Smooth muscle cell (in vitro differentiated cells): ENCODE measurements around the gene POU3F2. TPM values are rescaled to one million over a fixed set of nuclear protein-coding genes. Genes with fewer than 3 reads are reported as not detected.

Experiments
- DNase-seq: peaks from one replicate; lab custom pipeline; 2025; ENCODE audit not compliant: unreplicated experiment; lab: John Stamatoyannopoulos, UW
- H2AFZ ChIP-seq: fragments of 200-600 bp; sonication (generic); 2 replicates; pipeline ENCODE4 v1.6.0; 2016; ENCODE audit warnings: antibody characterized with exemption, low read depth, mild to moderate bottlenecking
- H3F3A ChIP-seq: fragments of 200-600 bp; sonication (generic); 2 replicates; pipeline ENCODE4 v1.6.0; 2017; ENCODE audit warnings: antibody characterized with exemption, low read depth
- H3K27ac ChIP-seq: fragments of 200-600 bp; sonication (generic); 2 replicates; pipeline ENCODE4 v1.5.1; 2016; ENCODE audit warnings: low read depth, mild to moderate bottlenecking
- H3K27me3 ChIP-seq: fragments of 200-600 bp; sonication (generic); 2 replicates; pipeline ENCODE4 v1.6.1; 2016; ENCODE audit warnings: low read depth, mild to moderate bottlenecking
- H3K36me3 ChIP-seq: fragments of 200-600 bp; sonication (generic); 2 replicates; pipeline ENCODE4 v1.5.1; 2016; ENCODE audit warnings: low read depth
- H3K4me1 ChIP-seq: fragments of 200-600 bp; sonication (generic); 2 replicates; pipeline ENCODE4 v1.5.1; 2016; ENCODE audit warnings: low read depth
- H3K4me2 ChIP-seq: fragments of 200-600 bp; sonication (generic); 2 replicates; pipeline ENCODE4 v1.6.0; 2016; ENCODE audit warnings: mild to moderate bottlenecking
- H3K4me3 ChIP-seq: fragments of 200-600 bp; sonication (generic); 2 replicates; pipeline ENCODE4 v1.5.1; 2016; ENCODE audit warnings: mild to moderate bottlenecking
- H3K79me2 ChIP-seq: fragments of 200-600 bp; sonication (generic); 2 replicates; pipeline ENCODE4 v1.6.0; 2016; ENCODE audit warnings: low read depth, mild to moderate bottlenecking
- H3K9ac ChIP-seq: fragments of 200-600 bp; sonication (generic); 2 replicates; pipeline ENCODE4 v1.6.0; 2016; ENCODE audit warnings: low read depth
- H3K9me3 ChIP-seq: fragments of 200-600 bp; sonication (generic); replicated peaks from 2 replicates; pipeline ENCODE4 v1.5.1; 2016; ENCODE audit warnings: low read depth
- H4K20me1 ChIP-seq: fragments of 200-600 bp; sonication (generic); 2 replicates; pipeline ENCODE4 v1.6.0; 2016; ENCODE audit warnings: low read depth
- WGBS: methylation state at CpG from one replicate; pipeline ENCODE4 v1.1.7; 2016; ENCODE audit warnings: low lambda C conversion rate; 5-methylcytosine and 5-hydroxymethylcytosine counted together
- polyA plus RNA-seq: library from polyadenylated mRNA; unstranded; fragments of >200 nt; fragmentation: Nextera tagmentation; extraction: Ambion mirVana; gene quantifications from 2 replicates; pipeline ENCODE4 v1.2.1, GENCODE V29; 2016
- total RNA-seq: library from RNA; depleted of rRNA; stranded (reverse); fragments of >200 nt; gene quantifications from 2 replicates; pipeline ENCODE4 v1.2.3, GENCODE V29; 2014
- TF ChIP-seq, protein P1 (sequence below): fragments of 200-600 bp; sonication (generic); IDR thresholded peaks from 2 replicates; pipeline ENCODE4 v1.5.1; 2017; ENCODE audit warnings: borderline replicate concordance, mild to moderate bottlenecking, antibody characterized with exemption; ENCODE audit not compliant: insufficient read depth, poor library complexity, severe bottlenecking

Gene POU3F2
- total and polyA plus RNA-seq, 2 experiments from 2014 or later, result not detected

DNA sequence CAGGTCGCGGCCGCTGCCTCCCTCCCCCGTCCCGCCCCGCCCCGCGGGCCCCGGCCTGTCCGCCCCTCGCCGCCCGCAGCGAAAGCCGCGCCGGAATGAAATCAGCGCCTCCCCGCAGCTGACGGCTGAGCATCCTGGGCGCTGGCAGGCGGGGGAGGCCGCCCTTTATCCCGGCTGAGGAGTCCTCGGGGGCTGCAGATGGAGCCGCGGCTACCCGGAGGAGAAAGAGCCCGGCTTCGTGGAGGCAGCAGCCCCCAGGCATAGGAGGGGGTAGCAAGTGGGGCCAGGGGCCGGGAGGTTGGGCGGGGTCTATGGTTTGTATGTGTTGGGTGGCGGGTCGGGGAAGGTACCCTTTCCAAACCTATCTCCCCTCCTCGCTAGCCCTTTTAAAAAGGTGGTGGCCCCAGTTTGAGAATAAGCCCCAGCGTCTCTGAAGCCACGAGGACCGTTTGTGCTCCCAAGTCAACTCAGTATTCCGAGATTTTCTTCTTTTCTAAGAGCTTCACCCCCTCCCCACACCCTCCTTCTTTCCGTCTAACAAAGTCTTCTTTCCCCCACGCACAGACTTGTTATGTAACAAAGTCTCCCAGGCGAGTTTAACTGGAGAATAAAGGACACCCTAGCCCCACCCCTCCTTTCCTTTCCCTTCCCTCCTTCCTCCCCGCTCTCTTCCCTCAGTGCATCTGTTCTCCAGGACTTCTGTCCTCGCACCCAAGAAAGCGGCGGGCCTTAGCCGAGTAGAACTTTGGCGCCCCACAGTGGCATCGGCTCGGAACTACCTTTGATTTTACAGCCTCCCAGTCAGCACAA lies 11.0 kb downstream of the POU3F2 start:
- no peaks in the 10 kb centered on the region for H3F3A ChIP-seq
- H3K79me2 ChIP-seq, result no peaks in the 10 kb centered on the region
- H3K4me3 ChIP-seq, result peak overlapping the region; percentile 43
- H3K27me3 ChIP-seq, result peaks cover 99% of the 10 kb centered on the region
- H3K9me3 ChIP-seq, result no peaks in the 10 kb centered on the region
- DNase-seq, result peak; percentile 41
- no peak overlapping the region for H3K27ac ChIP-seq
- no peaks in the 10 kb centered on the region for H3K36me3 ChIP-seq
- H2AFZ ChIP-seq, result no peak overlapping the region
- TF ChIP-seq, protein P1, sequence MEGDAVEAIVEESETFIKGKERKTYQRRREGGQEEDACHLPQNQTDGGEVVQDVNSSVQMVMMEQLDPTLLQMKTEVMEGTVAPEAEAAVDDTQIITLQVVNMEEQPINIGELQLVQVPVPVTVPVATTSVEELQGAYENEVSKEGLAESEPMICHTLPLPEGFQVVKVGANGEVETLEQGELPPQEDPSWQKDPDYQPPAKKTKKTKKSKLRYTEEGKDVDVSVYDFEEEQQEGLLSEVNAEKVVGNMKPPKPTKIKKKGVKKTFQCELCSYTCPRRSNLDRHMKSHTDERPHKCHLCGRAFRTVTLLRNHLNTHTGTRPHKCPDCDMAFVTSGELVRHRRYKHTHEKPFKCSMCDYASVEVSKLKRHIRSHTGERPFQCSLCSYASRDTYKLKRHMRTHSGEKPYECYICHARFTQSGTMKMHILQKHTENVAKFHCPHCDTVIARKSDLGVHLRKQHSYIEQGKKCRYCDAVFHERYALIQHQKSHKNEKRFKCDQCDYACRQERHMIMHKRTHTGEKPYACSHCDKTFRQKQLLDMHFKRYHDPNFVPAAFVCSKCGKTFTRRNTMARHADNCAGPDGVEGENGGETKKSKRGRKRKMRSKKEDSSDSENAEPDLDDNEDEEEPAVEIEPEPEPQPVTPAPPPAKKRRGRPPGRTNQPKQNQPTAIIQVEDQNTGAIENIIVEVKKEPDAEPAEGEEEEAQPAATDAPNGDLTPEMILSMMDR, result peak; percentile 92
- H3K9ac ChIP-seq, result no peak overlapping the region
- H4K20me1 ChIP-seq, result no peaks in the 10 kb centered on the region
- H3K4me2 ChIP-seq, result peak overlapping the region; percentile 84
- WGBS, result under 1% methylated on average over 45 of the region's 50 CpGs
- H3K4me1 ChIP-seq, result peaks cover 28% of the 10 kb centered on the region

DNA sequence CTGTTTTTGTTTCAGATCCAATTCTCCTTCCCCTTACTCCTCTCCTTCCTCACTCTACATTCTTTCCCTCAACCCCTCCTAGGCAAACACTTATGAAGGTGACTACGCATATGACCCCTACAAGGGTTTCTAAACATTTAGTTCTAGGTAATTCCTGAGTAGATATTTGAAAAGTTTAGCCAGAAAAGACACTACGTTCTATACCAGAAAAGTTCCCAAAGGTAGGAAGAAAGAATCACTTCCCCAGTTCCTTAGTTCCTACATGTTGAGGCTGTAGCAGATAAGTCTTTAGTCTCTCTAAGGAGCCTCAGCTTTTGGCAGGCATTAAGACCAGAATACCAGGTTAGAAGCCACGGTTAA lies 11.6 kb downstream of the POU3F2 start:
- Histone ChIP-seq H3F3A (no peaks in the 10 kb centered on the region), H3K4me1 (peaks cover 28% of the 10 kb centered on the region), H3K9ac (no peak overlapping the region), H3K27me3 (peaks cover 99% of the 10 kb centered on the region), H3K27ac (no peak overlapping the region), H3K79me2 (no peaks in the 10 kb centered on the region), H3K4me2 (no peak overlapping the region), H3K36me3 (no peaks in the 10 kb centered on the region), H3K4me3 (no peak overlapping the region), H3K9me3 (no peaks in the 10 kb centered on the region), H2AFZ (no peak overlapping the region), H4K20me1 (no peaks in the 10 kb centered on the region)
- TF ChIP-seq, protein P1, result no peak
- DNase-seq, result no peak
- 56% methylated on average over 3 of the region's 3 CpGs for WGBS

DNA sequence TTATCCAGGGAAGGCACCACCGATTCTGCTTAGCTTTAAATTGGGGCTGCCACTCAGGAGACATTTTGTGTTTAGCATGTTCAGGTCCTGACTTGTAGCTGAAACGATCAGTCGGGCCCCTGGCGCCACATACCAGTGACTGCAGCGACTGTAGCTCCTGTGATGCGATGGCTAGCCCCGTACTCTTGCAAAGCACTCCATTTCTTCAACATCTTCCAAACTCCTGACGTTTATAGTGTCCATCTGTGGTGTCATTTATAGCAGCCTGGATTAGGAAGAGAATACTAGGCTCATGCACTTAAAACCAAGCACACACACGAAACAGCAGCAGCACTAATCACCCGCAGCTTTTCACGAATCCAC lies 13.0 kb downstream of the POU3F2 start:
- Histone ChIP-seq H3K4me3 (peak overlapping the region; percentile 40), H3K9ac (no peak overlapping the region), H3F3A (no peaks in the 10 kb centered on the region), H3K27ac (no peak overlapping the region), H3K4me2 (peak overlapping the region; percentile 86), H3K36me3 (no peaks in the 10 kb centered on the region), H4K20me1 (no peaks in the 10 kb centered on the region), H3K27me3 (peaks cover 94% of the 10 kb centered on the region), H3K4me1 (peaks cover 23% of the 10 kb centered on the region), H3K79me2 (no peaks in the 10 kb centered on the region), H2AFZ (no peak overlapping the region), H3K9me3 (no peaks in the 10 kb centered on the region)
- no peak for DNase-seq
- TF ChIP-seq, protein P1, result no peak
- WGBS, result 22% methylated on average over 11 of the region's 11 CpGs
